GM13977 (cell line): ENCODE measurements around the gene EXOC6.

ENCODE experiments used
- DNase-seq: peaks from one replicate; pipeline ENCODE4 v3.0.0; 2012; ENCODE audit warnings: low spot score
- in situ Hi-C: fragments of 300-500 bp; cut with MboI; formaldehyde crosslinking; loops from one replicate; pipeline ENCODE4 v1.12.0; 2022; ENCODE audit warnings: low sequenced_read_pairs, low pct_unique_long_range_greater_than_20kb, mixed read lengths, inconsistent platforms; ENCODE audit not compliant: unreplicated experiment
- TF ChIP-seq, protein P1 (sequence below): IDR thresholded peaks from 2 replicates; pipeline ENCODE4 v1.5.1; 2012; ENCODE audit warnings: mild to moderate bottlenecking, control low read depth; ENCODE audit not compliant: insufficient read depth; ENCODE audit errors: extremely low read depth, missing control alignments

EXOC6 gene

DNA sequence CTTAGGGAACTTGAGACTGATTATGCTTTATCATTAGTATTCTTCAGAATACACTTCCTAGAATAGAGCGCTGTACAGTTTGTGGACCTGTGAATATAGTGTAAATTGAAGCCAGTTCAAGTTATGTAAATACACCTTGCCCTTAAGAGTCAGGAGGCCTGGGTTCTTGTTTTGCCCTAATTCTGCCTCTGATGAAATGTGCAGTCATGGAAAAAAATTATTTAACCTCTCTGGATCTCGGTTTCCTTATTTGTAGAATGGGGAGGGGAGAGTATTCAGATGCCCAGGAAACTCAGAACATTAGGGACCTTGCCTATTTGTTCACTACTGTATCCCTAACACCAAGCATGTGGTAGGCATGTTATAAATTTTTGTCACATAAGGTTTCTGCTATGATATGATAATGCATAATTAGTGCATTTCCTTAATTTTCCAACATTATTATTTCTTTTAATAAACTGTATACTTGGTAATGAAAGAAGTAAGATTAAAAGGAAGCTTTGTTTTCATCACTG, 1.3 kb downstream of the EXOC6 start:
- DNase-seq = no peak
- in situ Hi-C loops = no loop called here
- TF ChIP-seq, protein P1, sequence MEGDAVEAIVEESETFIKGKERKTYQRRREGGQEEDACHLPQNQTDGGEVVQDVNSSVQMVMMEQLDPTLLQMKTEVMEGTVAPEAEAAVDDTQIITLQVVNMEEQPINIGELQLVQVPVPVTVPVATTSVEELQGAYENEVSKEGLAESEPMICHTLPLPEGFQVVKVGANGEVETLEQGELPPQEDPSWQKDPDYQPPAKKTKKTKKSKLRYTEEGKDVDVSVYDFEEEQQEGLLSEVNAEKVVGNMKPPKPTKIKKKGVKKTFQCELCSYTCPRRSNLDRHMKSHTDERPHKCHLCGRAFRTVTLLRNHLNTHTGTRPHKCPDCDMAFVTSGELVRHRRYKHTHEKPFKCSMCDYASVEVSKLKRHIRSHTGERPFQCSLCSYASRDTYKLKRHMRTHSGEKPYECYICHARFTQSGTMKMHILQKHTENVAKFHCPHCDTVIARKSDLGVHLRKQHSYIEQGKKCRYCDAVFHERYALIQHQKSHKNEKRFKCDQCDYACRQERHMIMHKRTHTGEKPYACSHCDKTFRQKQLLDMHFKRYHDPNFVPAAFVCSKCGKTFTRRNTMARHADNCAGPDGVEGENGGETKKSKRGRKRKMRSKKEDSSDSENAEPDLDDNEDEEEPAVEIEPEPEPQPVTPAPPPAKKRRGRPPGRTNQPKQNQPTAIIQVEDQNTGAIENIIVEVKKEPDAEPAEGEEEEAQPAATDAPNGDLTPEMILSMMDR = no peak

DNA sequence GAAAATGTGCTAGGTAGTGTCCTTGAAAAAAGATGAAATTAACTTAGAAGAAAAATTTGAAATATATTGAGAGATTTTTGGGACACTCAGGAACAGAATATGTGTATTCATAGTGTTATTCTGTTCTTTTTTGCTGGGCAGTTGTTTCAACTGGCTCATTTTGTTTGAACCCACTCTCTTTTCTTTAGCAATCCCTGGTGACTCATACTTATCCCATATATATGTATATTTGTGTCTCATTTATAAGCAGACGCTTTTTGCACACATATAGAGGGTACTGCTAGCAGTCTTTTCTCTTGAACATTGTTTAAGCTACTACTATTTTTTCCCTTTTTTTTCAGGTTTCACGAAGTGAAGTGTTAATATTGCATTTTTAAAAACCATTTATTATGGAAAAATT, 1.9 kb downstream of the EXOC6 start:
- in situ Hi-C loops = no loop called here
- TF ChIP-seq, protein P1 = no peak
- no peak for DNase-seq

DNA sequence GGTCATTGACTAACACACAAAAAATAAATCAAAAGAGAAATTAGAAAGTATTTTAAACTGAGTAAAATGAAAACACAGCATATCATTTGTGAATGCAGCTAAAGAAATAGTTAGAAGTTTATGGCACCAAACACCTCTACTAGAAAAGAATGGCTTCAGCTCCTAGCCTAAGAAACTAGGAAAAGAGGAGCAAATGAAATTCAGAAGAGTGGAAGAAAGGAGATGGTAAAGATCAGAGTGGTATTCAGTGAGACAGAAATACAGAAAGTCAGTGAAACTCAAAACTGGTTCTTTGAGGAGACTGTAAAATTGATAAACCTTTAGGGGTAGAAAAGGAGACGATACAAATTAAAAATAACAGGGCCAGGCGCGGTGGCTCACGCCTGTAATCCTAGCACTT, 2.7 kb downstream of the EXOC6 start:
- DNase-seq = no peak
- in situ Hi-C loops = no loop called here
- TF ChIP-seq, protein P1 = no peak

DNA sequence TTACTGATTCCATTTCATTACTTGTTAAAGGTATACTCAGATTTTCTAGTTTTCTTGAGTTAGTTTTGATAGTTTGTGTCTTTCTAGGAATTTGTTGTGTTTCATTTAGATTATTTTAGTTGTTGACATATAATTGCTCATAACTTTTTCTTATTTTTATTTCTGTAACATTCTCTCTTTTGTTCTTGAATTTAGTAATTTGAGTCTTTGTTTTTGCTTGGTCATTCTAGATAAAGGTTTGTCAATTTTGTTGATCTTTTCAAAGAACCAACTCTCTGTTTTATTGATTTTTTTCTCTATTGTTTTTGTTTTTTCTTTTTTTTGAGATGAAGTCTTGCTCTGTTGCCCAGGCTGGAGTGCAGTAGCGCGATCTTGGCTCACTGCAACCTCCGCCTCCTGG, 7.2 kb downstream of the EXOC6 start:
- in situ Hi-C loops = no loop called here
- TF ChIP-seq, protein P1 = no peak
- no peak for DNase-seq

DNA sequence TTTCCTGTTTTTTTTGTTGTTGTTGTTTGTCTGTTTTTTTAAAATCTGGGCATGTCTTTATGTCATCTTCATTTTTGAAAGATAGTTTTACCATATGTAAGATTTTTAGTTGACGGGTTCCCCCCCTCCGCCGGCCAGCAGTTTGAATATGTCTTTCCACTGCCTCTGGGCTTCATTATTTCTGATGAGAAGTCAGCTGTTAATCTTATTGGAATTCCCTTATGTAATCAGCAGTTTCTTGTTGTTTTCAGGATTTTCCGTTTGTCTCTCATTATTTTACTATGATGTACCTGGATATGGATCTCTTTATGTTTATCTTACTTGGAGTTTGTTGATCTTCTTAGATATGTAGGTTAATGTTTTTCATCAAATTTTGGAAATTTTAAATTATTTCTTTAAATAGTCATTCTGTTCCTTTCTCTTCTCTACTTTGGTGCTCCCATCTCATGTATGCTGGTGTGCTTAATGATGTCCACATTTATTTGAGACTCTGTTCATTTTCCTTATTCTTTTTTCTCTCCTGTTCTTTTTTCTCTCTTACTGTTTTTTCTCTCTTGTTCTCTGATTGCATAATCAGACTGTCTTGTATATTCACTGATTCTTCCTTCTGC, 9.7 kb downstream of the EXOC6 start:
- no peak for DNase-seq
- in situ Hi-C loops = no loop called here
- TF ChIP-seq, protein P1 = no peak

DNA sequence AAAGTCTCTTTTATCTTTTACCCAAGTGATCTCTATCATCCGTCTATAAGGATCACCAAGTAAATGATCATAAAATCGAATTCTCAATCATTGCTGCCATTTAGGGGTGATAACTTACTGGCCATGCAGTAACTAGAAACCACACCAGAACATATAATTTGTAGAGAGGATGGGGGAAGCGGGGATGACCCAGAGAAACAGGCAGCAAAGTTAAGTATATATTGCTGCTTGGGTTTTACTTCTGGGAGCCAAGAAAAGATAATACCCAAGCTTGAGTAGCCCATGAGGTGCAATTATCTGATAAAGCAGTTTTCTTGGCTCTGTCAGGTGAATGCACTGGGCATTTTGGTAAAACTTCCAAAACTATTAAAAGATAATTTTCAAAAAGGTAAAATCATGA, 18.9 kb downstream of the EXOC6 start:
- TF ChIP-seq, protein P1 = no peak
- in situ Hi-C loops = no loop called here
- DNase-seq = no peak

DNA sequence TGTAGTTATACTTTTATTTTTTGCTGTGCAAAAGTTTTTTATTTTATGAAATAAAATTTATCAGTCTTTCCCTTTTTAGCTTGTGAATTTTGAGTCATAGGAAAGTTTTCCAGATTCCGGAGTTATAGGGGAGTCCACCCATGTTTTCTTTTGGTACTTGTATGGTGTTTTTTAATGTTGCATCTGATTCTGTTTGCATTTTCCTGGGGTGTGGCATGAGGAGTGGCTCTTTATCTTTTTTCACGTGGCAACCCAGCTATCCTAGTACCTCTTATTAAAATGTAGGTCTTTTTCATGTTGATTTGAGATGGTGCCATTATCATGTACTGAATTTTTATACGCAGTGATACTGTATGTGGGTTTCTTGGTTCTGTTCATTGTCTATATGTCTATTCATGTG, 19.7 kb downstream of the EXOC6 start:
- TF ChIP-seq, protein P1 = no peak
- in situ Hi-C loops = no loop called here
- no peak for DNase-seq
